ENCODE data around the gene OR6S1.
A peak's percentile ranks its signal among the peaks of the same experiment; 100 is the strongest.

- peak; percentile 38 for TF ChIP-seq CTCF (IDR thresholded peaks at IDR 0.05; ENCODE audit: poor library complexity)
- no peak for TF ChIP-seq EZH2 (IDR thresholded peaks at IDR 0.05; ENCODE audit: borderline replicate concordance)
Measured at GRCh38 chr14:20657216-20658211, 16.0 kb upstream of the OR6S1 start.

Measured in hepatocyte (in vitro differentiated cells).